ENCODE data around the gene BOD1L2.

Gene BOD1L2

GRCh38 chr18:57146956-57147636 is at the start of gene BOD1L2:
Gene BOD1L2 (plus strand): TSS chr18:57147087. CDS start chr18:57147313, 226 bp downstream.
- DNase-seq = no peak

GRCh38 chr18:57107140-57107832 is 39.6 kb upstream of the BOD1L2 start:
- DNase-seq = no peak

DNA sequence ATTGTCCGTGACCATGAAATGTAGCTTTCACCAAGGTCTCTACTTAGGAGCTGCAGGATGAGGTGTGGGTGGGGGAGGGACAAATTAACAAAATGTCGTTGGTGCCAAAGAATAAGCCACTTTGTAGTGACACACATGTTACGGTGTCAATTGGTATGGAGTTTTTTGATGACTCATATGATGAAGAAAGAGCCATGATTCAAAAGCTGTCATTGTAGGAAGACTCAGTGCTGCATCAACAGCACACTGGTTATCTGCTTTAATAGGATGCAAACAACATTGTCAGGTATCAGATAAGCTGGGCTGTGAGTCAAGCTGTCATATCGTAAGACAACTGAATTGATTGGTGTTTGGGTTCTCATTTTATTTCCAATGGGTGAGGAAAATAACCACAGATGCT is 36.6 kb upstream of the BOD1L2 start:
- DNase-seq = no peak

GRCh38 chr18:57113799-57114420 is 33.0 kb upstream of the BOD1L2 start:
- no peak for DNase-seq

- DNase-seq = no peak
These were observed 30.2 kb upstream of the BOD1L2 start for GRCh38 chr18:57116598-57117132.

GRCh38 chr18:57121542-57122112 is 25.3 kb upstream of the BOD1L2 start:
- no peak for DNase-seq

DNA sequence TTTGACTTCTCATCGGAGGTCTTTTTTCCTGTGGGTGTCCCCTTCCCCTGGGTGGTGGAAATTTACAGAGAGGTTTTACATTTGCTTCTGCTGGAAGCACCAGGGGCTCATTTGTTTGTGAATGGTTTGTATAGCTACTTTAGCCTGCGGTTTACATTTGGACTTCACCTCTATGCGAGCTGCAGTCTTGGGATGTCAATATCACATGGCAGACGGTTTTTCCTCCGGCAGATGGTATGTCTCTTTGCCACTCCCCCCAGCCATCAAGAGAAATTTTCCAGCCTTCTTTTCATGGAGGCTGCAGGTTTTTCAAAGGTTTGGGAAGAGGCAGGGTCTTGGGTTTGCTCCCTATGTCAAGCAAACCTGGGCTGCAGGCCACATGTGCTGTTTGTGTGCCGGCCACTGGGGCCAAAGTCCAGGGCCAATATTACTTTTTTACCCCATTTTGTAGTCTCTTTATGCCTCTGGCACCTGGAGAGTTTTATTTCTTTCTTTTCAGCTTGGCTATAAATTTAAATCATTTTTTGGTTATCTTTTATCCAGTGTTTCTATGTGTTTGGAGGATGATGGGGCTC is 23.9 kb upstream of the BOD1L2 start:
- no peak for DNase-seq

DNA sequence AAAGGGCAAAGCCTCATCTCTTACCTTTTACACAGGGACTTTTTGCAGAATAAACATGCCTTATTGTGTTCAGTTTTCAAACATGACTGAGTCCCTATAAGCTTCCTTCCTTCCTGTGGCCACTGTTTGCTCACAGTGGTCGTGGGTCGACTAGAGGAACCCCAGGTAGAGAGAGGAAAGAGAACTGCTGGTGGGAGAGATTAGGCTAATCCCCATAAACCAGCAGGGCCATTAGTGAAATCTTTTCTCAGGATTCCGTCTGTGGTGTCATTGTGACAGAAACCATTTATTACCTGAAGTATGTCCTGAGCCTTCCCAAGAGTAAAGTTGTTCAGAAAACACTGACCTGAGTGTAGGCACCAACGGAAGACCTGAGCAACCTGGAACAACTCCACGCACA is 21.3 kb upstream of the BOD1L2 start:
- DNase-seq = no peak

DNA sequence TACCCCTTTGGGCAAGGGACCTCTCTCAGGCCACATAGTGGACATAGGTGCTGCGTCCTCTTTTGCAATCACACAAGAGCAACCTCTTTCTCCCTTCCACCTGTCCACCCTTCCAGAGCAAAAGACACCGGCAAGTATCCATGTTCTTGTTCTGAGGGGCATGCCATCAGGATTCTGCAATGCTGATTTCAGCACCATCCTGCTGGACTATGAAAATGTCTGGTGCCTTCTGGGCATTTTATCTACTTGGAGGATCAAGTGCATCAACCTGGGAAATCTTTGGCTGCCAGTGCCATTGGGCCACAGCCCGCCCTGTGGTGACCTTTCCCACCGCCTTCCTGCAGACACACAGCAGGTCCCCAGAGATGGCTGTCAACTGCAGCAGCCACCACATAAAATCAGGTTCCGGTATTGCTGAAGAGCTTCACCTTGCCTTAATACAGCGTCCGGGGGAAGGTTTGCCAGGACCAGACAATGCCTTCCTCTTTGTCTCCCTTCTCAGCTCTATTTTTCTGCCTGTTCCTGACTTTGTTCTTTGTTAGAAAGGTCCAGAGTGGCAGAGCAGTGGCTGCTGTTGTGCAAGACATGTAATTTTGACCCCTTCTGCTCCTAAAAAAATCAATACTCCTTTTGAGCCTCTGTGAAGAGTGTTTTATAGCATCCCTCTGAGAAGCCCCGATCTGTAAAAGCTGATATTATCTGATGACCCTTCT is 18.5 kb upstream of the BOD1L2 start:
- DNase-seq = no peak

DNA sequence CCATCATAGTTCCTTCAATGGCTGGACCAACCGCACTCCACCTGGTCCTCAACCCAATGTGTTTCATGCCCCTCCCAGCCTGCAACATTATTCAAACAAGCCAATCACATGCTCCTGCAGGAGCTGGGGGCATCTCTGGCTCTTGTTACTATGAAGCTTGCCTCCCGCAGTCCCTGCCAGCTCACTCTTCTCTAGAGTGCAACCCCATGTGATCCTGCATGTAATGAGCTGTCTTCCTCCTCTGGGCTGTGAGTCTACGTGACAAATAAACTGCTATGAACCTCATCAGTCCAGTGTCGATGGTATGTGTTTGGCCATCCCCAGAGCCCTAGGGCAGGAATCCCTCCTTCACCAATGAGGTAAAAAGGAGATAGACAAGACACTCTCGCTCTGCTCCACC is 15.8 kb upstream of the BOD1L2 start:
- no peak for DNase-seq

DNA sequence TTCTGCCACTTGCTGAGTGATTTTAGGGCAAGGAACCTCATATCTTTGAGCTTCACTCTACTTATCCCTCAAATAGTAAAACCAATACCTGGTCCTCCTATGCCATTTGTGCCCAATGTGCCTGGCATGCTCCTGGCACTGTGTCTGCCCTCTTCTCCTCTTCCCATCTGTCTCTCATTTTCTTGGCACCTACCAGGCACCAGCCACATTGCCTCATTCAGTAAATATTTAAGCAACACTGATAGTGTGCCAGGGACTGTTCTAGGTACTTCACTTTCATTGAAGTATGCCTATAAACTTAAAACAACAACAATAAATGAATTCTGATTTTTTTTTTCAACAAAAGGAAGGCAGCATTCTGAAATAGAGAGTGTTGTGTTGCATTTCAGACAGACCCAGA is 15.1 kb upstream of the BOD1L2 start:
- peak; percentile 32 for DNase-seq

DNA sequence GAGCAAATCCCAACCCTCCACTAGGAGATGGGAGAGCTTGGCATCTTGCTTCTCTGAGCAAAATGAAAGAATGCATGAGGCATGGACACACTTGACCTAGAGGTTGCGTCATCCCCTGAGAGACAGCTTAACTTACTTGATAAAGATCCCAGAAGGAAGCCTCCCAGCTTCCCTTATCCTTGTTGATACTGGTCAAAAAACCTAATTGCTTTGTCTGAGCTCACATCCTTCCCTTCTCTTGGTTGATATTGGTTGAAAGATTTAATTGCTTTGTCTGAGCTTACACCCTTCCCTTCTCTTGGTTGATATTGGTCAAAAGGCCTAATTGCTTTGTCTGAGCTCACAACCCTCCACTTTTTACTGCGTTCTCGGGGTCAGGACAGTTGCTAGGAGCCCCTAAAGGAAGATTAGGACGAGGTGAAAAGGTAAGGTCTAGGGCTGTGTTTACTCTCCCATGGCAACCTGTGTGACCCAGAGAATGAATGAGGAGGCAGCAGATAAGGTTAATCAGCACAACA is 12.2 kb upstream of the BOD1L2 start:
- no peak for DNase-seq

- DNase-seq = no peak
These were observed 11.2 kb upstream of the BOD1L2 start for GRCh38 chr18:57135699-57136098.

GRCh38 chr18:57137847-57138246 is 9.0 kb upstream of the BOD1L2 start:
- no peak for DNase-seq

GRCh38 chr18:57141208-57142129 is 5.4 kb upstream of the BOD1L2 start:
- peak; percentile 15 for DNase-seq

DNA sequence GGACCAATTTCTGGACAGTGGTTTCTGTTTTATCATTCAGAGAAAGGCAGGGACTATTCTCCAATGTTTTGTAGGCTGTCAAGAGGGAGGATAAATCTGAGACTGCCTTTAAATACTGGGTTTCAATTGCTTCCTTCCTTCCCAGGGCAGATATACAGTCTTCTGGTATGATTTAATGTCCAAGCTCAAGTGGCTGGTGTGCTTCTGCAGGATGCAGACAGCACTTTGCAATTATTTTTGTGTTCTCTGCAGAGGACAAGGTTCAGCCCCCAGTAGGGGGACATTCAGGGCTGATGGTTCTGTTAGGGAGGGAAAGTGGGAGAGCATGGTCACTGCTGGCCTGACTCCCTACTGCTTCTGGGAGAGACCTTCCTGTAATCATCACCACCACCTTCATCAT is 4.6 kb upstream of the BOD1L2 start:
- no peak for DNase-seq

DNA sequence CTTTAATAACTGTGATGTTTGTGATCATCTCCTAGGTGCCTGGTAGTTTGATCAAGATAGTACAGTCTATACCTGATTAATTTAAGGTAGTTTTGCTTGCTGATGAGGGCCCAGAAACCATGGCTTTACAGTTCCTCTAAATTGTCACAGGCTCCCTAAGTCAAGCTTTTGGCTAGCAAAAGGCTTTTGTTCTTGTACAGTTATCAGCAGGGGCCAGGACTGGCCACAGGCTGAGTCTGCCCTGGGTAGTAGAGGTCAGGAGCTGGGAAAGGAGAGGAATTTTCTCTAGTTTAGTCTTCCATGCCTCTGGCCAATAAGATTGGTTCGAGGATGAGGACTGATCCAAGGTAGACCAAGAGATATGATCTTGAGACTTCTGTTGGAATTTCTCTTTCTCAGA is 3.6 kb upstream of the BOD1L2 start:
- no peak for DNase-seq

GRCh38 chr18:57148263-57148662 is 1.4 kb downstream of the BOD1L2 start:
- DNase-seq = no peak

DNA sequence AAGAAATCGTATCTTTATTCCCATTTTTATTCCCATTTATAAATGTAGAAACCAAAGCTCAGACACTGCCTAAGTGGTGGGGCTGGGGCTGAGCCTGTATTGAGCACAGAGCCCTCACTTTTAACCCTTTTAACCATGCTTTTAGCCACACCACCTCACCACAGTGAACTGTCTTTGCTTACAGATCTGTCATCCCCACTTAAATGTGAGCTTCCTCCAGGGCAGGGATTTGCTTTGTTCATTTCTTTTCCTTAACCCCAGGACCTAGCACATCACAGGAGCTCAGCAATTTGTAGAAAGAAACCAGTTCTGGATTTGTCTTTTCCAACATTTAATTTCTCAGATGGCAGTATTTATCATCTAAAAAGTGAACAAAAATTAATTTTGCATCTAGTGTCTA is 2.2 kb downstream of the BOD1L2 start:
- no peak for DNase-seq

GRCh38 chr18:57149531-57149930 is 2.6 kb downstream of the BOD1L2 start:
- no peak for DNase-seq

GRCh38 chr18:57150081-57150480 is 3.2 kb downstream of the BOD1L2 start:
- no peak for DNase-seq

Data from NCI-H1092 (cell line).